ENCODE data around the gene PRPF8. TPM values are rescaled to one million over a fixed set of nuclear protein-coding genes. Genes with fewer than 3 reads are reported as not detected.

Gene PRPF8
- total and polyA plus RNA-seq, 2 of the 13 experiments (the other 11 are each of a cell fraction or from before 2014, with no cell fraction given): 112 to 179 TPM

DNA sequence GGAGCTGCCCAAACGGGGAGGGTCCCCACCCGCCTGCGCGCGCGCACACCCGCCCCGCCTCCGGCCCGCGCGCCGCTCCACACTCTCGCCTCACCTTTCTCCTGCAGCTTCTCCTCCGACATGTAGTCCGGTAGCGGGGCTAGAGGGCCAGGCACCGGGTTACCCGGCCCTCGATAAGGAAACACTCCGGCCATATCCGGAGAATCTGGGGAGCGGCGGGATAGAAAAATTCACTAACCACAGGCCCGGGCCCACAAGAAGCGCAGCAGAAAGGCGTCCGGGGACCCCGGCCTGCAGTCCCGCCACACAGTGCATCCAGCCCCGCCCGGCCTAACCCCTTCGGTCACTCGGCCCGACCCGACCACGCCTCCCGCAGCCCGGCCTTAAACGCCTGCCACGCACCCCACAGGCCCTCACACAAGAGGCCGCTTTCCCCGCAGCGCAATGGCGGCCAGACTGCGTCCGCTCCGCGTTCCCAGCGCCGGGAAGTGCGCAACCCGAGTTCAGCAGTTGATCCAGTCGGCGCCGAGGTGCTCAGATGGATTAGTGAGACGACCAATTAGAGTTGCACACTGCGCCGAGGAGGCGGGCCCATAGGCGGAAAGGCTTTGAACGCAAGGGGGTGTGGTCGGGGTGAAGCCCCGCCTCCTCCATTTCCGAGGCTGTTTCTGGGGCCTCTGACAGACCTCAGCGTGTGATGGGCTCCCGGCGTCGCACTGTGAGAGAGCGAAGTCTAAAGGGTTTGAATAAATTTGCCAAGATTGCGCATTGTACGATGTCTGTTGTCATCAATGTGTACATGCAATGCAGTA is at the start of gene PRPF8 (continued):
- no peak for TF ChIP-seq ARNT (IDR thresholded peaks at IDR 0.05)
- TF ChIP-seq ZNF572 (CRISPR knock-in tag; IDR thresholded peaks at IDR 0.05): no peak
- peak; percentile 24; the same call in 1 of the 2 replicates for TF ChIP-seq FOXP4 (CRISPR knock-in tag; IDR thresholded peaks at IDR 0.05)
- TF ChIP-seq, protein P1, sequence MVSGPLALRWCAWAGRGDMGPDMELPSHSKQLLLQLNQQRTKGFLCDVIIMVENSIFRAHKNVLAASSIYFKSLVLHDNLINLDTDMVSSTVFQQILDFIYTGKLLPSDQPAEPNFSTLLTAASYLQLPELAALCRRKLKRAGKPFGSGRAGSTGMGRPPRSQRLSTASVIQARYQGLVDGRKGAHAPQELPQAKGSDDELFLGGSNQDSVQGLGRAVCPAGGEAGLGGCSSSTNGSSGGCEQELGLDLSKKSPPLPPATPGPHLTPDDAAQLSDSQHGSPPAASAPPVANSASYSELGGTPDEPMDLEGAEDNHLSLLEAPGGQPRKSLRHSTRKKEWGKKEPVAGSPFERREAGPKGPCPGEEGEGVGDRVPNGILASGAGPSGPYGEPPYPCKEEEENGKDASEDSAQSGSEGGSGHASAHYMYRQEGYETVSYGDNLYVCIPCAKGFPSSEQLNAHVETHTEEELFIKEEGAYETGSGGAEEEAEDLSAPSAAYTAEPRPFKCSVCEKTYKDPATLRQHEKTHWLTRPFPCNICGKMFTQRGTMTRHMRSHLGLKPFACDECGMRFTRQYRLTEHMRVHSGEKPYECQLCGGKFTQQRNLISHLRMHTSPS (CRISPR knock-in tag; IDR thresholded peaks at IDR 0.05; ENCODE audit: low read depth): no peak
- TF ChIP-seq BORCS8-MEF2B (CRISPR knock-in tag; IDR thresholded peaks at IDR 0.05): peak; percentile 70; the same call in 1 of the 2 replicates
- TF ChIP-seq ZBTB49 (CRISPR knock-in tag; IDR thresholded peaks at IDR 0.05; ENCODE audit: borderline replicate concordance): no peak
- TF ChIP-seq ZNF232 (CRISPR knock-in tag; IDR thresholded peaks at IDR 0.05; ENCODE audit: borderline replicate concordance): no peak
- TF ChIP-seq ZNF501 (CRISPR knock-in tag; IDR thresholded peaks at IDR 0.05): peak; percentile 61
- no peak for TF ChIP-seq KDM6A (CRISPR knock-in tag; IDR thresholded peaks at IDR 0.05; ENCODE audit: low read depth)
- TF ChIP-seq ZNF576 (CRISPR knock-in tag; IDR thresholded peaks at IDR 0.05): no peak
- TF ChIP-seq RELA (CRISPR knock-in tag; IDR thresholded peaks at IDR 0.05): 0 out of 2 replicates have a peak, but pooled peaks have one; percentile 75
- TF ChIP-seq, protein P2, sequence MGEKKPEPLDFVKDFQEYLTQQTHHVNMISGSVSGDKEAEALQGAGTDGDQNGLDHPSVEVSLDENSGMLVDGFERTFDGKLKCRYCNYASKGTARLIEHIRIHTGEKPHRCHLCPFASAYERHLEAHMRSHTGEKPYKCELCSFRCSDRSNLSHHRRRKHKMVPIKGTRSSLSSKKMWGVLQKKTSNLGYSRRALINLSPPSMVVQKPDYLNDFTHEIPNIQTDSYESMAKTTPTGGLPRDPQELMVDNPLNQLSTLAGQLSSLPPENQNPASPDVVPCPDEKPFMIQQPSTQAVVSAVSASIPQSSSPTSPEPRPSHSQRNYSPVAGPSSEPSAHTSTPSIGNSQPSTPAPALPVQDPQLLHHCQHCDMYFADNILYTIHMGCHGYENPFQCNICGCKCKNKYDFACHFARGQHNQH (CRISPR knock-in tag; IDR thresholded peaks at IDR 0.05): peak; percentile 55; the same call in 1 of the 2 replicates
- peak; percentile 97 for TF ChIP-seq YEATS4 (CRISPR knock-in tag; IDR thresholded peaks at IDR 0.05; ENCODE audit: borderline replicate concordance)
- no peak for TF ChIP-seq ARID3A (IDR thresholded peaks at IDR 0.05; ENCODE audit: low read depth, low read length)
- peak; percentile 30; the same call in 1 of the 2 replicates for TF ChIP-seq BCL6 (CRISPR knock-in tag; IDR thresholded peaks at IDR 0.05)
- TF ChIP-seq ZNF414 (CRISPR knock-in tag; IDR thresholded peaks at IDR 0.05): peak; percentile 85; the same call in 1 of the 2 replicates
- TF ChIP-seq ZNF777 (CRISPR knock-in tag; IDR thresholded peaks at IDR 0.05): 0 out of 2 replicates have a peak, but pooled peaks have one; percentile 27
- TF ChIP-seq ZNF331 (CRISPR knock-in tag; IDR thresholded peaks at IDR 0.05): no peak; the same call in 1 of the 2 replicates
- peak; percentile 87; the same call in 1 of the 3 replicates for TF ChIP-seq MXI1 (IDR thresholded peaks at IDR 0.05; ENCODE audit: borderline replicate concordance, low read depth, low read length)
